HepG2 (cell line): ENCODE results near the gene TCEA3. TPM values are rescaled to one million over a fixed set of nuclear protein-coding genes. Genes with fewer than 3 reads are reported as not detected.

Source experiments
- DPF2 ChIP-seq: sonication (generic); formaldehyde crosslinking; IDR thresholded peaks from 2 replicates; pipeline ENCODE4 v1.4.0; 2020; ENCODE audit warnings: mild to moderate bottlenecking, low read depth, missing genetic modification reagents, borderline replicate concordance
- FOXA3 ChIP-seq: IDR thresholded peaks from 2 replicates; pipeline ENCODE4 v1.6.1; 2016; ENCODE audit warnings: missing genetic modification reagents, missing compliant biosample characterization
- GATAD2A ChIP-seq: IDR thresholded peaks from 2 replicates; pipeline ENCODE4 v1.6.1; 2016
- JARID2 ChIP-seq: sonication (generic); formaldehyde crosslinking; IDR thresholded peaks from 2 replicates; pipeline ENCODE4 v1.8.1; 2023; ENCODE audit warnings: missing genetic modification reagents, inconsistent platforms; ENCODE audit not compliant: insufficient replicate concordance
- RFXAP ChIP-seq: sonication (generic); formaldehyde crosslinking; IDR thresholded peaks from 2 replicates; pipeline ENCODE4 v1.4.0; 2020; ENCODE audit warnings: missing genetic modification reagents, borderline replicate concordance
- RXRB ChIP-seq: IDR thresholded peaks from 2 replicates; pipeline ENCODE4 v1.6.1; 2016; ENCODE audit warnings: borderline replicate concordance, missing genetic modification reagents, missing compliant biosample characterization
- TARDBP ChIP-seq: sonication (generic); formaldehyde crosslinking; IDR thresholded peaks from 2 replicates; pipeline ENCODE4 v1.8.0; 2022; ENCODE audit warnings: mild to moderate bottlenecking, missing genetic modification reagents
- ZC3H4 ChIP-seq: sonication (generic); formaldehyde crosslinking; IDR thresholded peaks from 2 replicates; pipeline ENCODE4 v1.4.0; 2020; ENCODE audit warnings: missing genetic modification reagents, borderline replicate concordance
- ZNF232 ChIP-seq: sonication (generic); formaldehyde crosslinking; IDR thresholded peaks from 2 replicates; pipeline ENCODE4 v1.4.0; 2020; ENCODE audit warnings: missing genetic modification reagents, borderline replicate concordance
- ZNF251 ChIP-seq: sonication (generic); formaldehyde crosslinking; IDR thresholded peaks from 2 replicates; pipeline ENCODE4 v1.9.0; 2021; ENCODE audit warnings: mild to moderate bottlenecking, missing genetic modification reagents
- ZNF326 ChIP-seq: sonication (generic); formaldehyde crosslinking; IDR thresholded peaks from 2 replicates; pipeline ENCODE4 v1.4.0; 2020; ENCODE audit warnings: missing genetic modification reagents, borderline replicate concordance
- ZNF576 ChIP-seq: sonication (generic); formaldehyde crosslinking; IDR thresholded peaks from 2 replicates; pipeline ENCODE4 v1.4.0; 2020; ENCODE audit warnings: mild to moderate bottlenecking, missing genetic modification reagents
- ZNF609 ChIP-seq: sonication (generic); formaldehyde crosslinking; IDR thresholded peaks from 2 replicates; pipeline ENCODE4 v1.4.0; 2020; ENCODE audit warnings: mild to moderate bottlenecking, missing genetic modification reagents, borderline replicate concordance
- ZNF644 ChIP-seq: IDR thresholded peaks from 2 replicates; pipeline ENCODE4 v1.6.1; 2016; ENCODE audit warnings: low read depth
- ZNF672 ChIP-seq: sonication (generic); formaldehyde crosslinking; IDR thresholded peaks from 2 replicates; pipeline ENCODE4 v1.8.1; 2022; ENCODE audit warnings: missing genetic modification reagents
- ZNF678 ChIP-seq: sonication (generic); formaldehyde crosslinking; IDR thresholded peaks from 2 replicates; pipeline ENCODE4 v1.4.0; 2020; ENCODE audit warnings: mild to moderate bottlenecking, missing genetic modification reagents
- ZNF747 ChIP-seq: sonication (generic); formaldehyde crosslinking; IDR thresholded peaks from 2 replicates; pipeline ENCODE4 v1.8.1; 2023; ENCODE audit warnings: missing genetic modification reagents, mild to moderate bottlenecking, borderline replicate concordance
- ZNF772 ChIP-seq: sonication (generic); formaldehyde crosslinking; IDR thresholded peaks from 2 replicates; pipeline ENCODE4 v1.5.0; 2020; ENCODE audit warnings: mild to moderate bottlenecking, missing genetic modification reagents
- ZSCAN30 ChIP-seq: sonication (generic); formaldehyde crosslinking; IDR thresholded peaks from 2 replicates; pipeline ENCODE4 v1.5.0; 2020; ENCODE audit warnings: mild to moderate bottlenecking, missing genetic modification reagents
- polyA plus RNA-seq, 8 experiments: library from polyadenylated mRNA; depleted of rRNA in 3 of 8; stranded (reverse) in 7 of 8; unstranded in 1 of 8; fragments of >200 nt; fragmentation: Illumina TruSeq in 4 of 8; extraction: Trizol in 4 of 8; gene quantifications; 2 replicates each; pipeline versions ENCODE4 v1.2.1 to v1.2.3, GENCODE V29; 2011 to 2016; ENCODE audit warnings: low read depth in 4 of 8, missing spikeins in 1 of 8, mixed read lengths in 1 of 8; ENCODE audit not compliant: insufficient read depth in 1 of 8
- total RNA-seq, 5 experiments: library from RNA; depleted of rRNA; stranded (reverse); fragments of >200 nt; fragmentation: Illumina TruSeq; extraction: Trizol; gene quantifications; 2 replicates each; pipeline ENCODE4 v1.2.3, GENCODE V29; 2016; ENCODE audit warnings: low read depth in 1 of 5
- TF ChIP-seq, protein P1 (sequence below): IDR thresholded peaks from 2 replicates; pipeline ENCODE4 v1.6.1; 2018; ENCODE audit warnings: missing genetic modification reagents, mild to moderate bottlenecking, missing compliant biosample characterization
- TF ChIP-seq, protein P2 (sequence below): sonication (generic); formaldehyde crosslinking; IDR thresholded peaks from 2 replicates; pipeline ENCODE4 v1.8.0; 2022; ENCODE audit warnings: mild to moderate bottlenecking, missing genetic modification reagents, borderline replicate concordance
- TF ChIP-seq, protein P3 (sequence below): IDR thresholded peaks from 2 replicates; pipeline ENCODE4 v1.6.1; 2016; ENCODE audit warnings: low read depth, borderline replicate concordance

The TCEA3 gene
- total and polyA plus RNA-seq, 2 of the 13 experiments (the other 11 are each of a cell fraction or from before 2014, with no cell fraction given) = 55.5 to 84.6 TPM

GRCh38 chr1:23376890-23377811 lies 47.4 kb downstream of the TCEA3 start (continued):
- TF ChIP-seq ZNF609 (CRISPR knock-in tag) = no peak
- no peak for TF ChIP-seq RFXAP
- TF ChIP-seq ZNF678 (CRISPR knock-in tag) = no peak
- TF ChIP-seq FOXA3 (CRISPR knock-in tag) = peak; percentile 82
- TF ChIP-seq, protein P1, sequence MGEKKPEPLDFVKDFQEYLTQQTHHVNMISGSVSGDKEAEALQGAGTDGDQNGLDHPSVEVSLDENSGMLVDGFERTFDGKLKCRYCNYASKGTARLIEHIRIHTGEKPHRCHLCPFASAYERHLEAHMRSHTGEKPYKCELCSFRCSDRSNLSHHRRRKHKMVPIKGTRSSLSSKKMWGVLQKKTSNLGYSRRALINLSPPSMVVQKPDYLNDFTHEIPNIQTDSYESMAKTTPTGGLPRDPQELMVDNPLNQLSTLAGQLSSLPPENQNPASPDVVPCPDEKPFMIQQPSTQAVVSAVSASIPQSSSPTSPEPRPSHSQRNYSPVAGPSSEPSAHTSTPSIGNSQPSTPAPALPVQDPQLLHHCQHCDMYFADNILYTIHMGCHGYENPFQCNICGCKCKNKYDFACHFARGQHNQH = no peak
- no peak for TF ChIP-seq ZNF232
- no peak for TF ChIP-seq ZNF576 (CRISPR knock-in tag)
- TF ChIP-seq, protein P2, sequence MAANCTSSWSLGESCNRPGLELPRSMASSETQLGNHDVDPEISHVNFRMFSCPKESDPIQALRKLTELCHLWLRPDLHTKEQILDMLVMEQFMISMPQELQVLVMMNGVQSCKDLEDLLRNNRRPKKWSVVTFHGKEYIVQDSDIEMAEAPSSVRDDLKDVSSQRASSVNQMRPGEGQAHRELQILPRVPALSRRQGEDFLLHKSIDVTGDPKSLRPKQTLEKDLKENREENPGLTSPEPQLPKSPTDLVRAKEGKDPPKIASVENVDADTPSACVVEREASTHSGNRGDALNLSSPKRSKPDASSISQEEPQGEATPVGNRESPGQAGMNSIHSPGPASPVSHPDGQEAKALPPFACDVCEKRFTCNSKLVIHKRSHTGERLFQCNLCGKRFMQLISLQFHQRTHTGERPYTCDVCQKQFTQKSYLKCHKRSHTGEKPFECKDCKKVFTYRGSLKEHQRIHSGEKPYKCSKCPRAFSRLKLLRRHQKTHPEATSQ (CRISPR knock-in tag) = no peak
- 0 out of 2 replicates have a peak, but pooled peaks have one; percentile 32 for TF ChIP-seq ZNF644 (CRISPR knock-in tag)
- no peak for TF ChIP-seq TARDBP (CRISPR knock-in tag)
- no peak for TF ChIP-seq DPF2
- peak; percentile 92 for TF ChIP-seq RXRB (CRISPR knock-in tag)
- TF ChIP-seq ZNF672 = no peak
- TF ChIP-seq, protein P3, sequence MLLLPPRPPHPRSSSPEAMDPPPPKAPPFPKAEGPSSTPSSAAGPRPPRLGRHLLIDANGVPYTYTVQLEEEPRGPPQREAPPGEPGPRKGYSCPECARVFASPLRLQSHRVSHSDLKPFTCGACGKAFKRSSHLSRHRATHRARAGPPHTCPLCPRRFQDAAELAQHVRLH (CRISPR knock-in tag) = no peak
- TF ChIP-seq ZNF326 (CRISPR knock-in tag) = no peak
- no peak for TF ChIP-seq ZSCAN30 (CRISPR knock-in tag)
- peak; percentile 59; the same call in 1 of the 2 replicates for TF ChIP-seq GATAD2A (CRISPR knock-in tag)
- TF ChIP-seq ZNF251 (CRISPR knock-in tag) = no peak
- no peak for TF ChIP-seq JARID2 (CRISPR knock-in tag)
- TF ChIP-seq ZNF747 (CRISPR knock-in tag) = no peak
- 0 out of 2 replicates have a peak, but pooled peaks have one; percentile 47 for TF ChIP-seq ZC3H4
- TF ChIP-seq ZNF772 (CRISPR knock-in tag) = no peak
